Left kidney (tissue), 2 donors: ENCODE measurements around the gene HACL1. TPM values are rescaled to one million over a fixed set of nuclear protein-coding genes. Genes with fewer than 3 reads are reported as not detected.
A peak's percentile ranks its signal among the peaks of the same experiment; 100 is the strongest.
"Not testable (repeated sequence)": the region's sequence is repeated elsewhere in the genome, so short reads cannot be mapped to it uniquely, and the experiment has no call there.

Source experiments
- DNase-seq: peaks from one replicate; pipeline ENCODE4 v3.0.0-alpha.2; 2013
- polyA plus RNA-seq: library from polyadenylated mRNA; unstranded; fragments of 120-200 nt; gene quantifications from one replicate; pipeline ENCODE4 v1.2.1, GENCODE V29; 2013; ENCODE audit not compliant: insufficient read length

HACL1 gene
- polyA plus RNA-seq, 1 donor, result 27.2 TPM

DNA sequence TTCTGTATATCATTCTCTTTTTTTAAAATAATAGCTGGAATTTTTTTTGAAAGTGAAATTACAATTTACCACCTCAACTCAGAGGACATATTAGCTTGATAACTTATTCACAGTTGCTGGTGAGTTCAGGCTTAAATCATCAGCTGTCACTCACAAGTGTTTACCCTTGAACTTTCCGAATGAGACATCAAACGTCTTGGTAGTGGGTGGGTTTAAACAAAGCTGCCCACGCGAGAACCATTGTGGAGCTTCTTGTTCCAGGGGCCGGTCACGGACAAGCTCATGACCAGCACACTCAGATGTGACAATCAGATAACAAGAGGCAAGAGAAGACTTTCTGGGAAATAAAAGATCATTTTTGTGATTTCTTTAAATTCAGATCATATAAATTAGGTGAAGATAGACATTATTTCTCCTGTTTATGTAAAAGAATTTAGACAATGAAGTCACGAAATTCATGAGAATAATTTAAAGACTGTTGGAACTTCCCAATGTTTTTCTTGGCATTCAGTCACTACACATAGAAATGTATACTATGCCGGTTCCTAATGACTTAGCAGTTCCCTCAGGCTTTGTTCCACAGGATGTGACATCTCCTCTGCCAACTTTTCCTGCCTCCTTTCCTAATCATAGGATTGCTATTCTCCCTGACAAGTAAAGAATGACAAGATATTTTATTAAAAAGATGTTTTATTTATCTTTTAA is 29.4 kb upstream of the HACL1 start:
- peak; percentile 50 for DNase-seq

DNA sequence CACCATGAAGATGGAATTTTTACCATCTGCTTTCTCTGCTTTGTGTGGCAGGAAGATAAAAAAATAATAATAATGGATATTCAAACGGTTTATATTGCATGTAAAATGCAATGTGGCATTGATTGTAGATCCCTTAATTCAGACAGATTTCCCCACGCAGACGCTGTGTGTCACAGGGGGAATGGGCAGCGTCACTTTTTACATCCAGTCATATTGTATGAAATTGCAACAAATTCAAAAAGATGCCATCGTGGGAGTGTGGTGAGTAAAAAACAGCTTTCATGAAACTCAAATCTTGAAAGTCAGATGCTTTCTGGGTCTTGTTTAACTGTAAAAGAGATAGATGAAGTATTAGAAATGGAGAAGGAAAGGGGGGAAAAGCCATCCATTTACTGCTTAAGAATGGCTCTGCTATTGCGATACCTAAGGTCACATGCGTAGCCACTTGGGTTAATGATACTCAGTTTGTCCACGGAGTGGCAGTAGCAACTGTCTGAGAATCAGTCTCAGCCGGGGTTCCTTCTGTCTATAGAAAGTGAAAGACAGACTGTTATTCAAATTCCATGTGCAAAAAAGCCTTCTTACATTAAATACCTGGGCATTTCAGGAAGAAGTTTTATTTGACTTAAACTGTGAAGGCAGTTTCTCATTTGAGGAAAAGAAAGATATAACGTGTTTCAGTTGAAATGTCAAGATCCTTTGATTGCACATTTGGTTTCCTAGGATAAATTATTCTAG is 28.7 kb upstream of the HACL1 start:
- peak; percentile 62 for DNase-seq

DNA sequence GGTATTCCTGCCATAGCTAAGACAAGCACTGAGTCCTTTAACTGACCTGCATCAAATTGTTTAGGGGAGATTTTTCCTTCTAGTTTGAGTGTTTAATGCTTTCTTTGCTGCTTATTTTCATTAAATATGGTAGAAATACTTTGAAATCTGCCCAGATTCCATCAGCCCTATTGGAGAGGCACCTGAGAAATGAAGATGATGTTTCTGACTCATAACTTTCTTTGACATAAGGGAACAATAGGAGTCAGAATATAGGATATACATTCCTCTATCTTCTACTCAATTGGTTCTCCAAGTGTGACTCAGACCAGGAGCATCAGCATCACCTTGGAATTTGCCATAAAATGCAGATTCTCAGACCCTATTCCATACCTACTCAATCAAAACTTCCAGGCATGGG is 27.6 kb upstream of the HACL1 start:
- no peak for DNase-seq

DNA sequence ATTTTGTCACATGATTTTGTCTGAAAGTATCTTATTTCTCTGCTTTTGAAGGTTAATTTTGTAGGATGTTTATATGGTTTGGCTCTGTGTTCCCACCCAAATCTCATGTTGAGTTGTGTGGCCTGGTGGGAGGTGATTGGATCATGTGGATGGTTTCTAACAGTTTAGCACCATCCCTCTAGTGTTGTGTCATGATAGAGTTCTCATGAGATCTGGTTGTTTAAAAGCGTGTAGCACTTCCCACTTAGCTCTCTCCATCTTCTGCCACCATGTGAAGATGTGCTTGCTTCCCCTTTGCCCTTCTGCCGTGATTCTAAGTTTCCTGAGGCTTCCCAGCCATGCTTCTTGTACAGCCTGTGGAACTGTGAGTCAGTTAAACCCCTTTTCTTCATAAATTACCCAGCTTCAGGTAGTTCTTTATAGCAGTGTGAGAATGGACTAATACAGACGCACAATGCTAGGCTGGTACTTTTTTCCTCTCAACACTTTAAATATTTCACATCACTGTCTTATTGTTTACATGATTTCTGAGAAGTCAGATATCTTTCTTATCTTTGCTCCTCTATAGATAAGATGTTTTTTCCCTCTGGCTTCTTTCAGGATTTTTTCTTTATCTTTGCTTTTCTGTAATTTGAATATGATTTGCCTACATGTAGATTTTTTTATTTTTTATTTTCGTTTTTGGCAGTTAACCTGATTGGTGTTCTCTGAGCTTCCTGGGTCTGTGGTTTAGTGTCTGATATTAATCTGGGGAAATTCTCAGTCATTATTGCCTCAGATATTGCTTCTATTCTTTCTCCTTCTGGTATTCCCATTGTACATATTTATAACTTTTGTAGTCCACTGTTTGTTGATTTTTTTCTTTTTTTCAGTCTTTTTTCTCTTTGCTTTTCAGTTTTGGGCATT is 22.4 kb upstream of the HACL1 start:
- DNase-seq, result no peak

DNA sequence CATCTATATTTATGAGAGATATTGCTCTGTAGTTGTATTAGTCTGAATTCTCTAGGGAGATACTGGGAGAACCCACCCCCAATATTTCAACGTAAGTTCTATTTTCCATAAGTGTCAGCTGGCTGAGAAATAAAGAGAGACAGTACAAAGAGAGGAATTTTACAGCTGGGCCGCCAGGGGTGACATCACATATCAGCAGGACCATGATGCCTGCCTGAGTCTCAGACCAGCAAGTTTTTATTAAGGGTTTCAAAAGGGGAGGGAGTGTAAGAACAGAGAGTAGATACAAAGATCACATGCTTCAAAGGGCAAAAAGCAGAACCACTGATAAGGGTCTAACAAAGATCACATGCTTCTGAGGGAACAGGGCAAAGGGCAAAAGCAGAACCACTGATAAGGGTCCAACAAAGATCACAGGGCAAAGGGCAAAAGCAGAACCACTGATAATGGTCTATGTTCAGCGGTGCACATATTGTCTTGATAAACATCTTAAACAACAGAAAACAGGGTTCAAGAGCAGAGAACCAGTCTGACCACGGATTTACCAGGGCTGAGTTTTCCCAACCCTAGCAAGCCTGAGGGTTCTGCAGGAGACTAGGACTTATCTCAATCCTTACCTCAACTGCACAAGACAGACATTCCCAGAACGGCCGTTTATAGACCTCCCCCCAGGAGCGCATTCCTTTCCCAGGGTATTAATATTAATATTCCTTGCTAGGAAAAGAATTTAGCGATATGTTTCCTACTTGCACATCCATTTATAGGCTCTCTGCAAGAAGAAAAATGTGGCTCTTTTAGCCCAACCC is 18.5 kb upstream of the HACL1 start:
- not testable (repeated sequence) for DNase-seq

DNA sequence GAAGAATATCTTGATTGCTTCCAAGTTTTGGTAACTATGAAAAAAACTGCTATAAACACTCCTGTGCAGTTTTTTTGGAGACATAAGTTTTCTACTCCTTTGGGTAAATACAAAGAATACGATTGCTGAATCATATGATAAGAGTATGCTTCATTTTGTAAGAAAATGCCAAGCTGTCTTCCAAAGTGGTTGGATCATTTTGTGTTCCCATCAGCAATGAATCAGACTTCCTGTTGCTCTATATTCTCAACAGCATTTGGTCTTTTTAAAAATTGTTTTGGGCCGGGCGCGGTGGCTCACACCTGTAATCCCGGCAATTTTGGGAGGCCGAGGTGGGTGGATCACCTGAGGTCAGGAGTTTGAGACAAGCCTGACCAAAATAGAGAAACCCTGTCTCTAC is 14.7 kb upstream of the HACL1 start:
- DNase-seq, result no peak

DNA sequence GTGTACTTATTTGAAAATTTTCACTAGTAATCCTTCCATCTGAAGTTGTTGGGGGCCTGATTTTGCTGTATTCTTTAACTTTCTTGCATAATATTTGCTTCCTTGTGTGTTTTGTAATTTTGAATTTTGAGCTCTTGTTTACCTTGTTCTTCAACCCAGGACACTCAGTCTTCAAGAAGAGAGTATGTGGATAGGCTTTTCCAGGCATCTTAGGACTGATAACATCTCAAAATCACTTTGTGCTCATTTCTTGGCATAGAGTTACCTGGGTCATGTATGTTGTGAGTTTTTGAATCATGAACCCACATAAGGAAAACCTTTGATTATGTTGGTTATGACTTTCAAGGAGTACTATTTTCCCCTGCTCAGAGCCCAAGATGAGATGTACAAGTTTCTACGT is 13.6 kb upstream of the HACL1 start:
- no peak for DNase-seq

DNA sequence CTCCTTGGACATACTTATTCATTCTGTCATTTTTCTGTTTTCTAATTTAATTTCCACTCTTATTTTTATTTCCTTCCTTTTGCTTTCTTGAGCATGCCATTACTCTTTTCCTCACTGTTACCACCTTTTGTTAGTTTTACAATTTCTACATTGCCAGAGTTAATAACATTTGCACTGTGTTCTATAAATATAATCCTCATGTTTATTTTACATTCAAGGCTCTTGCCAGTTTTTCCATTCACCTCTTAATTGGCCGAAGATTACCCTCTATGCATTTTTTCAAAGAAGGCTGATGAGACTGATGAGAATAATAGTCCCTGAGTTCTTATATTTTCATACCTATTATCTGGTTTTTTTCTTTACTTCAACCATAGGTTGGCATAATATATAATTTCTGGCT is 10.6 kb upstream of the HACL1 start:
- DNase-seq, result no peak

DNA sequence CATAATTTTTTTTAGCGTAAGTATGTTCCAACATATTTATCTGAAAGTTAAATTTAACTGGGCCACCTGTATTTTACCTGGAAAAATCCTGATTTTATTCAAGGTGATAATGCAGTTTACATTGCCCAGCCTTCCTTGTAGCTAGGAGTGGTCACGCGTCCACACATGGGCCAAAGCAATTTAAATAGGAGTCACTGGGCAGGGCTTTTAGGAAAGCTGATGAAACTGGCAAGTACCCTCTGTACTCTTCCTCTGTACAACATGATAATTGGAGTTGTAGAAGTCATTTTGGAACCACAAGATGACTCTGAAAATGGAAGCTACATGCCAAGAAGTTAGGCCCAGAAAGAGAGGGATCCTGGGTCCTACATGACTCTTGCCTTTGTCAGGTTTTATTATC is 9.6 kb upstream of the HACL1 start:
- no peak for DNase-seq

DNA sequence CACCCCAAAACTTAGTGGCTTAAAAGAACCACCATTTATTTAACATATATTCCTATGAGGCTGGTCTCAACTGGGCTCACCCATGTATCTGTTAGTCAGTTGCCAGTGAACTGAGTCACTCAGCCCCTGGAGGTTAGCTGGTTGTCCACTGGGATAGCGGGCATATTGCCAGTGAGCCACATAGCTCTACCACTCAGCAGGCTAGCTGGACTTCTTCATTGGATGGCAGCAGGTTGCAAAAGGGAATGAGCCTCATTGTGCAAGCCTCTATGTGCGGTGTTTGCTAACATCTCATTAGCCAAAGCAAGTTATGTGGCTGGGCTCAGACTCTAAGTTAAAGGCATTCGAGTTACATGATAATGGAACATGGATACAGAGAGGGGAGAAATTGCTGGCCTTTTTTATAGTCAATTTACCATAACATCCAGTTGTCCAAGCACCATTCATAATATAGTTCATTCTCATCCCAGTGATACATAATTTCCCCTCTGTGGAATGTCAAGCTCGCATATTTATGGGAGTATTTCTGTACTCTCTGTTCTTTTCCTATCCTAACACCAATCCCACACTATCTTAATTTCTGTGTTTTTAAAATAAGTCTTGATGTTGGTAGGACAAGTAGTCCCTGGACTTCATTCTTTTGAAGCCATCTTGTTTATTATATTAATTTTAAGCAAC is 8.9 kb upstream of the HACL1 start:
- DNase-seq, result no peak

DNA sequence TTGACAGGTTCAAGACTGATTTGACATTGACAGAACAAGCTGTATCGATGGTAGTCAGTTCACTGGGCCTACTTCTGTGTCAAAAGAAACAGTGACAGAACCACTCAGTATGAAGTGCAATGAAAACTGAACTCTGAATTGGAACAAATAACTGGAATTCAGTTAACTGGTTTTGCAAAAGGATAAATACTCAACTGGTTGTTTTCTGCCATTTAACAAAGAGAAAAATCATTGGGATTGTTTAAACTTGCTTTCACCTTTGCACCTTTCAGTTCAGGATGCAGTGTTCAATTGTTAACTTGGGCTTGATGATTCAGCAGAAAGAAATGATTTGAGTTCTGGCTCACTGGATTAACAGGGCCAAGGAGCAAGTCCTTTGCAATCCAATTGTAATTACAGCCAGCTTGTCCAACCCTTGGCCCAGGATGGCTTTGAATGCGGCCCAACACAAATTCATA is 5.1 kb upstream of the HACL1 start:
- DNase-seq, result no peak

DNA sequence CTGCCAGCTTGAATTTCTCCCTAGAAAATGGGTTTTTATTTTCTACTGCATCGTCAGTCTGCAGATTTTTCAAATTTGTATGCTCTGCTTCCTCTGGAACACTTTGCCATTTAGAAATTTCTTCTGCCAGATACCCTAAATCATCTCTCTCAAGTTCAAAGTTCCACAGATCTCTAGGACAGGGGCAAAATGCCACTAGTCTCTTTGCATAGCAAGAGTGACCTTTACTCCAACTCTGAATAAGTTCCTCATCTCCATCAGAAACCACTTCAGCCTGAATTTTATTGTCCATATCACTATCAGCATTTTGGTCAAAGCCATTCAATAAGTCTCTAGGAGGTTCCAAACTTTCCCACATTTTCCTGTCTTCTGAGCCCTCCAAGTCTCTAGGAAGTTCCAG is 3.2 kb upstream of the HACL1 start:
- DNase-seq, result not testable (repeated sequence)

DNA sequence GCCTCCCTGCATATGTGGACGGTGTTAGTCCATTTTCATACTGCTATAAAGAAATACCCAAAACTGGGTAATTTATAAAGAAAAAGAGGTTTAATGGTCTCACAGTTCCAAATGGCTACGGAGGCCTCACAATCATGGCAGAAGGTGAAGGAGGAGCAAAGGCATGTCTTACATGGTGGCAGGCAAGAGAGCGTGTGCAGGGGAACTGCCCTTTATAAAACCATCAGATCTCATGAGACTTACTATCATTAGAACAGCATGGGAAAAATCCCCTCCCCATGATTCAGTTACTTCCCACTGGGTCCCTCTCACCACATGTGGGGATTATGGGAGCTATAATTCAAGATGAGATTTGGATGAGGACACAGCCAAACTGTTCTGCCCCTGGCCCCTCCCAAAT is 1.4 kb upstream of the HACL1 start:
- DNase-seq, result not testable (repeated sequence)

DNA sequence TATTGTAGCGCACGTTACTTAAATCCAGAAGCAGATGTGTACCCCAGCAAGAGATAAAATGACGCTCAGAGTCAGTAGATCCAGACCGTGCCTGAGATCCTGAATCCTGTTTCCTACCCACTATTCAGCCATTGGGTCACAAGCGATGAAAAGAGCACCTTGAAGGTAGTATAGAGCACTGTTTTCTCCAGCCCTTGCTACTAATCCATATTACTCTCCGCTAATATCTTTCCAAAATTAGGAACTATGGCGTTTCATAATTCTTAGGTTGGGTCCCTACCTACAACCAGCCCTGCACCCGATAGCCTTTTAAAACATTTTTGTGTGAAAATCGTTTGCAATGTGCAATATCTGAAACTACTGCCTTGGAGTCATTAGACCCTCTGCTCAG is 772 bp upstream of the HACL1 start:
- DNase-seq, result no peak

DNA sequence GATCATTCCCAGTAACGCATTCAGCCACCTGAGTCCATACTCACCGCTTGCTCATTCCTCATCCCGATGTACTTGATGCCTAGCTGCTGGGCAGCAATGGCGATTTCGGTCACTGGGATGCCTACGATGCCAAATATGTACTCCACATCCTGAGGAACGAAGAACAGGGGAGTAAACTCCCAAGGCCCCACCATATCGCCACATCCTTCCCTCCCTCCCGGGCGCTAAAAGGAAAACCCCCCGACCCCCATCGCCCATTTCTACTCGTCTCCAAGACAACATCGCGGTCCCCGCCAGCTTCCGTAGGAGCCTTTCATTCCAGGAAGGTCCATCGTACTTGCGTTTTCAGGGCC is 347 bp downstream of the HACL1 start:
- no peak for DNase-seq

DNA sequence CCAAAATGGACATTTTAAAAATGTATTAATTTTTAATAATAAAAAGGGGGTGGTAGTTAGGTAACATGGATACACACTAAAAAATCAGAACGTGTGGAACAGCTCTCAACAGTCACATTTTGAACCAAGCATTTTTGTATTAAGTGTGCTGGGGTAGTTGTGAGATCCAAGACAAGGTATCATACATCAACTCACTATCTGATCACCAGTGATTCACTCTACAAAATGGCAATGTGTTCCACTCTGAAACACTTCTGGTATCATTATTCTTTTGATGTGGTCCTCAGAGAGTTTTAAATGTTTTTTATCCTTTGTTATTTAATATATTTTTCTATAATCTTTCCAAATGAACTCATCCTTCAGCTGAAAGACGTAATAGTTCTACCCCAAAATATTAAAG is 5.4 kb downstream of the HACL1 start:
- DNase-seq, result no peak

DNA sequence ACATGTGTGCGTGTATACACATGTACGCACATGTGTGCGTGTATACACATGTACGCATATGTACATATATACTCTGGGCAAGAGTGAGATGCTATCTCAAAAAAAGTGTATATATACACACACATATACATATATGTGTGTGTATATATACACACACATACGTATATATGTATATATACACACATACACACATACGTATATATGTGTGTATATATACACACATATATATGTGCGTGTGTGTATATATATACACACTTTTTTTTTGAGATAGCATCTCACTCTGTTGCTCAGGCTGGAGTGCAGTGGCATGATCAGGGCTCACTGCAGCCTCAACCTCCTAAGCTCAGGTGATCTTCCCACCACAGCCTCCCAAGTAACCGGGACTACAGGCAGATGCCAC is 8.4 kb downstream of the HACL1 start:
- DNase-seq, result no peak

DNA sequence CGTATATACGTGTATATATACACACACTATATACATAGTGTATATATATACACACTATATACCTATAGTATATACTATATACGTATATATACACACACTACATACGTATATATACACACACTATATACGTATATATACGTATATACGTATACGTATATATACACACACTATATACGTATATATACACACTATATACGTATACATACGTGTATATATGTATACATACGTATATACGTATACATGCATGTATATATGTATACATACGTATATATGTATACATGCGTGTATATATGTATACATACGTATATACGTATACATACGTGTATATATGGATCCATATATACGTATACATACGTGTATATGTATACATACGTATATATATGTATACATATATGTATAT is 9.4 kb downstream of the HACL1 start:
- DNase-seq, result no peak

DNA sequence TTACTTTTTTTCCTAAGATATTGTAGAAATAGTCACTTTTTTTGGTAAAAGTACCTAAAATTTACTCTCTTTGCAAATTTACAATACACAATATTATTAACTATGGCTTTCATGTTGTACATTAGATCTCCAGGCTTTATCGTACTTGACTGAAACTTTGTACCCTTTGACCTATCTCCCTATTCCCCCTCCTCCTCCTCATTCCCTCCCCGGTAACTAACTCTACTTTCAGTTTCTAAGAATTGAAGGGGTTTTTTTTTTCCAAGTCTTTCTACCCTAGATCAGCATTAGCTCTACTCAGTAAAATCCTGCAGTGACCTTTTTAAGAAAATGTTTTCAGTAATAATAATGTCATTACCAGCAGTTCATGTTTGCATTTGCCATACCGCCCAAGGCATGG is 10.1 kb downstream of the HACL1 start:
- DNase-seq, result no peak

DNA sequence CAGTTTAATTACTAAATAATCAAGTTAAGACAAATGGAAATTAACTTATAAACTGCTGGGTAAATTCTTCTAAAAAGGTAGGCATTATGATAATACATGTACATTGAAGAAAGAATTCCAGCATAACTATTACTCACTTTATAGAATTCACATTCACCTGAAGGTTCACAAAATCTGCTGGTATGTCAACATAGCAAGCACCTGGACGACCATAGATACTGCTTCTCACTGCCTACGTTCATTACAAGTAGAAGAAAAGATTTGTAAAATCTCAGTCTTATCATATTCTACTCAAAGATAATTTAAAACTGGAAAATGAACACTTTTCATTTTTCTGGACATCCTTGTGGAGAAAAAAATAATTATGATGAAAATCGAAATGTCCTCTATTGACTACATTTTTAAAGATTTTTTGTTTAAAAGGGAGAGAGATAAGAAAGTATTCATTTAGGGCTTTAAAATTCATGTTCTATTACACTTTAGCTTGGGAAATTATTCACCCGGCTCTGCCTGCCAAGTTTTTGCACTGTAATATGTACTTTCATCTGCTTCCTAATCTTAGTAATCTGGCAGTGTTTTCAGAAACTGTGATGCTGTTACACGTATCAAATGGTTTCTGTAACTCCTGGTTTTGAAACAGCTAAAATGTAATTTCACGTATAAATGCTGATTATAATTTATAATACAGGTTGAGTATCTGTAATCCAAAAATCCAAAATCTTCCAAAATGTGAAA is 16.1 kb downstream of the HACL1 start:
- DNase-seq, result no peak
